Panc1 (cell line): ENCODE results near the gene DSCAM. TPM values are rescaled to one million over a fixed set of nuclear protein-coding genes. Genes with fewer than 3 reads are reported as not detected.

Experiments
- ATAC-seq: fragments of 200-7000 bp; cut with Tn5 transposase; 2 replicates; pipeline ENCODE4 v1.9.1; 2020; ENCODE audit warnings: mild to moderate bottlenecking, moderate library complexity
- BruUV-seq: library from RNA; stranded (reverse); fragments of 400-500 nt; replicated peaks from 2 replicates; lab custom pipeline; 2021; lab: Mats Ljungman, UMichigan
- CTCF ChIA-PET: fragments of 300-600 bp; sonication (Branson Sonifier 250); formaldehyde crosslinking; loops from one replicate; lab custom pipeline; 2022; ENCODE audit warnings: antibody characterized with exemption; lab: Charles Lee
- POLR2A ChIA-PET: fragments of 300-600 bp; sonication (Branson Sonifier 250); formaldehyde crosslinking; loops from one replicate; lab custom pipeline; 2022; ENCODE audit warnings: antibody characterized with exemption; lab: Charles Lee
- DNase-seq: peaks from one replicate; pipeline ENCODE4 v3.0.0-alpha.2; 2010; ENCODE audit warnings: low read depth, low spot score
- H3K27ac ChIP-seq: 2 replicates; pipeline ENCODE4 v1.5.1; 2011; ENCODE audit warnings: mild to moderate bottlenecking, low read length, inconsistent platforms
- H3K27me3 ChIP-seq: fragments of 200-500 bp; sonication (Bioruptor generic); 2 replicates; pipeline ENCODE4 v1.6.0; 2014; ENCODE audit warnings: low read length, inconsistent platforms; ENCODE audit not compliant: control insufficient read depth, insufficient read depth
- H3K36me3 ChIP-seq: fragments of 200-500 bp; sonication (Bioruptor generic); 2 replicates; pipeline ENCODE4 v1.5.1; 2014; ENCODE audit warnings: inconsistent platforms, mild to moderate bottlenecking, low read length, moderate library complexity; ENCODE audit not compliant: control insufficient read depth, insufficient read depth
- H3K4me1 ChIP-seq: 2 replicates; pipeline ENCODE4 v1.5.1; 2011; ENCODE audit warnings: inconsistent platforms, mild to moderate bottlenecking, low read length, moderate library complexity; ENCODE audit not compliant: control insufficient read depth, insufficient read depth
- H3K4me3 ChIP-seq, 2 experiments: 2 replicates each; pipeline ENCODE4 v1.5.1; 2011 to 2012; ENCODE audit warnings: low read depth in 2 of 2, low read length in 2 of 2, mild to moderate bottlenecking in 2 of 2, inconsistent platforms in 1 of 2, moderate library complexity in 1 of 2
- H3K9me3 ChIP-seq: fragments of 200-500 bp; sonication (Bioruptor generic); 2 replicates; pipeline ENCODE4 v1.5.1; 2014; ENCODE audit warnings: low read depth, mild to moderate bottlenecking, inconsistent platforms, low read length, moderate library complexity; ENCODE audit not compliant: control insufficient read depth, insufficient read depth
- CTCF ChIP-seq: fragments of 450-650 bp; IDR thresholded peaks from 2 replicates; pipeline ENCODE4 v1.5.1; 2017; ENCODE audit warnings: mild to moderate bottlenecking
- POLR2AphosphoS5 ChIP-seq: IDR thresholded peaks from 2 replicates; pipeline ENCODE4 v1.6.1; 2012; ENCODE audit warnings: mild to moderate bottlenecking, low read depth, low read length, moderate library complexity
- REST ChIP-seq, 2 experiments: IDR thresholded peaks; 2 replicates each; pipeline ENCODE4 v1.6.1; 2011 to 2012; ENCODE audit warnings: low read depth in 2 of 2, control low read depth in 1 of 2, low read length in 1 of 2, mild to moderate bottlenecking in 1 of 2, moderate library complexity in 1 of 2; ENCODE audit not compliant: insufficient read depth in 1 of 2
- SIN3A ChIP-seq: IDR thresholded peaks from 2 replicates; pipeline ENCODE4 v1.6.1; 2012; ENCODE audit warnings: low read depth, mild to moderate bottlenecking, low read length, moderate library complexity, borderline replicate concordance; ENCODE audit not compliant: insufficient read depth
- TCF7L2 ChIP-seq: IDR thresholded peaks from 2 replicates; pipeline ENCODE4 v1.6.1; 2011; ENCODE audit warnings: mild to moderate bottlenecking, low read depth, low read length, inconsistent platforms
- in situ Hi-C: cut with HindIII; loops from 2 replicates; pipeline ENCODE4 v1.10.0; 2016; ENCODE audit warnings: low sequenced_read_pairs, low pct_unique_long_range_greater_than_20kb
- intact Hi-C: fragments of 100-400 bp; cut with micrococcal nuclease; formaldehyde crosslinking; loops from one replicate; pipeline ENCODE4 v1.10.0; 2022; ENCODE audit not compliant: unreplicated experiment
- total RNA-seq: library from RNA; stranded (reverse); gene quantifications from one replicate; pipeline ENCODE4 v1.2.1, GENCODE V29; 2021; ENCODE audit not compliant: unreplicated experiment

The DSCAM gene
- total RNA-seq, 1 experiment from 2014 or later: not detected

GRCh38 chr21:40316104-40316503 lies 530.9 kb downstream of the DSCAM start:
- Histone ChIP-seq H3K27ac (no peak overlapping the region), H3K4me1 (no peaks in the 10 kb centered on the region), H3K4me3 (no peak overlapping the region), H3K27me3 (no peaks in the 10 kb centered on the region), H3K9me3 (no peaks in the 10 kb centered on the region), H3K36me3 (no peaks in the 10 kb centered on the region)
- TF ChIP-seq POLR2AphosphoS5 (no peak), SIN3A (no peak), TCF7L2 (no peak), REST (IDR thresholded peaks at IDR 0.05; ENCODE audit: insufficient read depth in 1 of 2, low read depth in 2 of 2, low read length in 1 of 2) (no peak), CTCF (no peak)
- in situ Hi-C loops: no loop called here
- ChIA-PET CTCF (no interaction called here), POLR2A (no interaction called here)
- BruUV-seq: no TSS peak
- DNase-seq (no peak), ATAC-seq (no peak)
- intact Hi-C loops: no loop called here

GRCh38 chr21:40315626-40316025 lies 531.3 kb downstream of the DSCAM start:
- intact Hi-C loops: no loop called here
- DNase-seq: no peak
- no peaks in the 10 kb centered on the region for H3K27me3 ChIP-seq
- BruUV-seq: no TSS peak
- CTCF ChIA-PET: no interaction called here
- H3K4me1 ChIP-seq: no peaks in the 10 kb centered on the region
- in situ Hi-C loops: no loop called here
- POLR2A ChIA-PET: no interaction called here
- no peak overlapping the region for H3K4me3 ChIP-seq
- no peaks in the 10 kb centered on the region for H3K36me3 ChIP-seq
- H3K9me3 ChIP-seq: no peaks in the 10 kb centered on the region
- TF ChIP-seq SIN3A: no peak
- TF ChIP-seq TCF7L2: no peak
- TF ChIP-seq POLR2AphosphoS5: no peak
- TF ChIP-seq REST (IDR thresholded peaks at IDR 0.05; ENCODE audit: insufficient read depth in 1 of 2, low read depth in 2 of 2, low read length in 1 of 2): no peak
- TF ChIP-seq CTCF: no peak
- H3K27ac ChIP-seq: no peak overlapping the region
- ATAC-seq: no peak
